Right lobe of liver (tissue), 4 donors: ENCODE results near the gene PRR11.

Source experiments
- CTCF ChIP-seq, 4 donors: fragments of 200-600 bp in 3 of 4; fragments of 450-650 bp in 1 of 4; IDR thresholded peaks; one replicate each; pipeline versions ENCODE4 v1.5.1 to v1.8.0; 2016 to 2022; ENCODE audit warnings: antibody characterized with exemption in 4 of 4, mild to moderate bottlenecking in 2 of 4
- POLR2A ChIP-seq: fragments of 450-650 bp; IDR thresholded peaks from one replicate; pipeline ENCODE4 v1.6.1; 2017; ENCODE audit warnings: antibody characterized with exemption, mild to moderate bottlenecking
- donor health status: DM: no; HTN: no; CAD: no.
- donor health status: DM: no; HTN: no; CAD: no.
- donor health status: DM: no; HTN: yes; CAD: no.

GRCh38 chr17:59126809-59127417 is 28.6 kb upstream of the PRR11 start:
- no peak for TF ChIP-seq CTCF (IDR thresholded peaks at IDR 0.05)
- TF ChIP-seq POLR2A = no peak
